K562 (cell line): Measurements from ENCODE around the gene TMEM100. TPM values are rescaled to one million over a fixed set of nuclear protein-coding genes. Genes with fewer than 3 reads are reported as not detected.

Source experiments
- ATAC-seq: fragments of 200-7000 bp; cut with Tn5 transposase; 3 replicates; pipeline ENCODE4 v1.9.1; 2020; ENCODE audit warnings: moderate library complexity
- BruUV-seq: library from RNA; stranded (reverse); fragments of 400-500 nt; replicated peaks from 2 replicates; lab custom pipeline; 2021; lab: Mats Ljungman, UMichigan
- CTCF ChIA-PET: fragments of 300-600 bp; formaldehyde crosslinking; extraction: SDS; loops from one replicate; lab custom pipeline; 2021; ENCODE audit warnings: low intra/inter-chr PET ratio; lab: Yijun Ruan, JAX
- POLR2A ChIA-PET: fragments of 300-600, 350-650 bp; sonication (Branson Sonifier 250); formaldehyde crosslinking; extraction: SDS; loops from one replicate; lab custom pipeline; 2021; ENCODE audit warnings: antibody characterized with exemption, inconsistent platforms; lab: Yijun Ruan, JAX
- DNase-seq, 4 experiments: peaks; one replicate each; pipeline versions ENCODE4 v3.0.0 to v3.0.0-alpha.2; 2011 to 2018; ENCODE audit warnings: low spot score in 3 of 4, mixed read lengths in 3 of 4; ENCODE audit errors: extremely low read depth in 1 of 4
- FAIRE-seq: peaks from 2 replicates; lab custom pipeline; 2011; peaks lifted over from hg19 to GRCh38; lab: Jason Lieb, UNC
- H2AFZ ChIP-seq: 2 replicates; pipeline ENCODE4 v1.6.0; 2011; ENCODE audit warnings: low read depth, low read length, control low read depth, inconsistent platforms
- H3K27ac ChIP-seq: fragments of 200-600 bp; 3 replicates; pipeline ENCODE4 v1.8.0; 2011; ENCODE audit warnings: low read depth, mild to moderate bottlenecking, control low read depth, inconsistent platforms, low read length, moderate library complexity, mixed read lengths; ENCODE audit errors: extremely low read depth
- H3K27me3 ChIP-seq, 2 experiments: fragments of 300-600 bp in 1 of 2; 2 replicates in 1 of 2; 3 replicates in 1 of 2; pipeline versions ENCODE4 v1.6.0 to v1.8.0; 2011; ENCODE audit warnings: inconsistent platforms in 2 of 2, low read length in 2 of 2, mild to moderate bottlenecking in 1 of 2, mixed read lengths in 1 of 2, moderate library complexity in 1 of 2; ENCODE audit not compliant: control insufficient read depth in 2 of 2, insufficient read depth in 2 of 2
- H3K36me3 ChIP-seq: fragments of 300-600 bp; 3 replicates; pipeline ENCODE4 v1.8.0; 2011; ENCODE audit warnings: mild to moderate bottlenecking, low read length, inconsistent platforms; ENCODE audit not compliant: control insufficient read depth, insufficient read depth
- H3K4me1 ChIP-seq, 2 experiments: fragments of 200-600 bp in 1 of 2; replicated peaks in 1 of 2; 2 replicates in 1 of 2; 3 replicates in 1 of 2; pipeline versions ENCODE4 v1.5.1 to v1.8.0; 2011; ENCODE audit warnings: inconsistent platforms in 2 of 2, low read length in 2 of 2, mild to moderate bottlenecking in 1 of 2, mixed read lengths in 1 of 2, moderate library complexity in 1 of 2; ENCODE audit not compliant: control insufficient read depth in 2 of 2, insufficient read depth in 2 of 2
- H3K4me2 ChIP-seq: 2 replicates; pipeline ENCODE4 v1.6.1; 2011; ENCODE audit warnings: low read length, control low read depth, inconsistent platforms, mixed read lengths; ENCODE audit not compliant: insufficient read depth
- H3K4me3 ChIP-seq: fragments of 200-600 bp; sonication (generic), shearing (Covaris generic); 2 replicates; pipeline ENCODE4 v1.5.1; 2016; ENCODE audit warnings: control low read depth, inconsistent platforms
- H3K79me2 ChIP-seq: fragments of 200-600 bp; 3 replicates; pipeline ENCODE4 v1.8.0; 2011; ENCODE audit warnings: low read length, inconsistent platforms; ENCODE audit not compliant: control insufficient read depth, insufficient read depth
- H3K9ac ChIP-seq, 2 experiments: 2 replicates each; pipeline versions ENCODE4 v1.6.0 to v1.6.1; 2011; ENCODE audit warnings: low read depth in 2 of 2, low read length in 2 of 2, control low read depth in 1 of 2, inconsistent platforms in 1 of 2, mild to moderate bottlenecking in 1 of 2, mixed read lengths in 1 of 2; ENCODE audit not compliant: insufficient read depth in 1 of 2
- H3K9me1 ChIP-seq: one replicate; pipeline ENCODE4 v1.6.0; 2011; ENCODE audit warnings: inconsistent platforms, mild to moderate bottlenecking, low read length, moderate library complexity; ENCODE audit not compliant: control insufficient read depth, insufficient read depth
- H3K9me3 ChIP-seq: replicated peaks from 2 replicates; pipeline ENCODE4 v1.5.1; 2011; ENCODE audit warnings: low read depth, low read length, inconsistent platforms; ENCODE audit not compliant: control insufficient read depth, insufficient read depth
- H4K20me1 ChIP-seq: replicated peaks from 2 replicates; pipeline ENCODE4 v1.6.1; 2011; ENCODE audit warnings: low read length, inconsistent platforms, mixed read lengths; ENCODE audit not compliant: control insufficient read depth, insufficient read depth
- BCOR ChIP-seq: fragments of 450-650 bp; IDR thresholded peaks from 2 replicates; pipeline ENCODE4 v1.6.1; 2016
- HDAC2 ChIP-seq: fragments of 450-650 bp; IDR thresholded peaks from 2 replicates; pipeline ENCODE4 v1.6.1; 2016; ENCODE audit warnings: mild to moderate bottlenecking
- KDM1A ChIP-seq, 2 experiments: fragments of 450-650 bp; IDR thresholded peaks; 2 replicates each; pipeline ENCODE4 v1.6.1; 2016; ENCODE audit warnings: mild to moderate bottlenecking in 2 of 2
- RBM25 ChIP-seq: fragments of 200-400 bp; formaldehyde crosslinking; IDR thresholded peaks from 2 replicates; pipeline ENCODE4 v1.6.1; 2018; ENCODE audit warnings: low read length, low read depth, moderate library complexity; ENCODE audit not compliant: severe bottlenecking
- in situ Hi-C: fragments of 300-500 bp; cut with MboI; formaldehyde crosslinking; loops from 4 replicates; pipeline ENCODE4 v1.15.0; 2018; ENCODE audit warnings: inconsistent platforms, mixed read lengths
- intact Hi-C: fragments of 100-400 bp; cut with micrococcal nuclease; formaldehyde crosslinking; loops from 2 replicates; pipeline ENCODE4 v1.14.2; 2022
- polyA plus RNA-seq, 8 experiments: library from polyadenylated mRNA; depleted of rRNA in 4 of 8; stranded (reverse) in 5 of 8; unstranded in 3 of 8; fragments of >200 nt; fragmentation: Nextera tagmentation in 2 of 8; fragmentation: Illumina TruSeq in 1 of 8; extraction: Ambion mirVana in 2 of 8; extraction: Trizol in 1 of 8; gene quantifications; 2 replicates each; pipeline versions ENCODE4 v1.2.1 to v1.2.3, GENCODE V29; 2011 to 2014; ENCODE audit warnings: inconsistent platforms in 1 of 8, missing spikeins in 1 of 8
- total RNA-seq, 7 experiments: library from RNA; depleted of rRNA in 6 of 7; stranded (reverse); fragments of >200 nt in 6 of 7; fragmentation: Illumina TruSeq in 2 of 7; extraction: Trizol in 2 of 7; gene quantifications; 2 replicates each; pipeline versions ENCODE4 v1.2.1 to v1.2.3, GENCODE V29; 2011 to 2021; ENCODE audit warnings: low replicate concordance in 1 of 7
- TF ChIP-seq, protein P1 (sequence below): fragments of 450-650 bp; IDR thresholded peaks from one replicate; pipeline ENCODE4 v1.6.1; 2018; ENCODE audit warnings: mild to moderate bottlenecking, moderate library complexity; ENCODE audit not compliant: partially characterized antibody

The TMEM100 gene
- total and polyA plus RNA-seq, 9 of the 15 experiments (the other 6 are each of a cell fraction or from before 2014, with no cell fraction given) = 0.12 to 0.50 (median 0.19) TPM

DNA sequence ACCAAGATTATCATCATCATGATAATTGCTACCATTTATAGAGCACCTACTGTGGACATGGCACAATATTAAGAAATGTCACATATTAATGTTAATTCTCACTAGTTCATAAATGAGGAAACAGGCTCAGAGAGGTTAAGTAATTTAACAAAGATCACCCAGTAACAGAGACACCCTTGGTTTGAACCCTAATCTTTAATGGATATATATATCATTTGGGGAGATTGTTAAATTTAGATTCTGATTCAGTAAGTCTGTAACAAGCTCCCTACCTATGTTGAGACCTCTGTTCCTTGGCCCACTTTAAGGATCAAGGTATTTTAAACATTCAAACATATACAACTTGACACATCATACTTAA is 804 bp upstream of the TMEM100 start:
- ATAC-seq = no peak
- Histone ChIP-seq H3K79me2 (no peaks in the 10 kb centered on the region), H4K20me1 (no peaks in the 10 kb centered on the region), H3K9ac (no peak overlapping the region), H3K4me2 (no peak overlapping the region), H3K9me3 (no peaks in the 10 kb centered on the region), H3K27ac (no peak overlapping the region), H3K4me1 (peaks cover 3 to 6% of the 10 kb centered on the region in 2 experiments; a peak in 3 of 5 replicates), H3K27me3 (no peaks in the 10 kb centered on the region), H3K9me1 (no peaks in the 10 kb centered on the region), H3K36me3 (no peaks in the 10 kb centered on the region), H2AFZ (no peak overlapping the region), H3K4me3 (no peak overlapping the region)
- CTCF ChIA-PET = no interaction called here
- TF ChIP-seq BCOR (0 out of 2 replicates have a peak, but pooled peaks have one; percentile 48), RBM25 (peak; percentile 90), KDM1A (IDR thresholded peaks at IDR 0.05) (peak in 1 of 2 experiments; percentile 42; a peak in 1 of 4 replicates), HDAC2 (0 out of 2 replicates have a peak, but pooled peaks have one; percentile 21)
- TF ChIP-seq, protein P1, sequence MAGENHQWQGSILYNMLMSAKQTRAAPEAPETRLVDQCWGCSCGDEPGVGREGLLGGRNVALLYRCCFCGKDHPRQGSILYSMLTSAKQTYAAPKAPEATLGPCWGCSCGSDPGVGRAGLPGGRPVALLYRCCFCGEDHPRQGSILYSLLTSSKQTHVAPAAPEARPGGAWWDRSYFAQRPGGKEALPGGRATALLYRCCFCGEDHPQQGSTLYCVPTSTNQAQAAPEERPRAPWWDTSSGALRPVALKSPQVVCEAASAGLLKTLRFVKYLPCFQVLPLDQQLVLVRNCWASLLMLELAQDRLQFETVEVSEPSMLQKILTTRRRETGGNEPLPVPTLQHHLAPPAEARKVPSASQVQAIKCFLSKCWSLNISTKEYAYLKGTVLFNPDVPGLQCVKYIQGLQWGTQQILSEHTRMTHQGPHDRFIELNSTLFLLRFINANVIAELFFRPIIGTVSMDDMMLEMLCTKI = no peak
- in situ Hi-C loops = loop anchor here (5.0 kb wide), 1 partner anchor 44 kb away; no protein-coding TSS in a partner anchor
- FAIRE-seq = no peak
- POLR2A ChIA-PET = interaction anchor here (0.7 to 3.7 kb wide), 4 partner anchors 11 to 407 kb away, joined by 4 to 13 read pairs (median 8); no protein-coding TSS in a partner anchor
- BruUV-seq = no TSS peak
- DNase-seq = no peak
- intact Hi-C loops = no loop called here
